Retinal pigment epithelial cell (primary cell): ENCODE data around the gene BRSK2.

ENCODE experiments used
- DNase-seq: peaks from one replicate; pipeline ENCODE4 v3.0.0-alpha.2; 2010; ENCODE audit warnings: low read depth
- H3K4me3 ChIP-seq: 2 replicates; pipeline ENCODE4 v1.5.1; 2011; ENCODE audit warnings: mild to moderate bottlenecking, low read length, control low read depth, moderate library complexity
- TF ChIP-seq, protein P1 (sequence below): conservative IDR thresholded peaks from 2 replicates; pipeline ENCODE4 v1.5.1; 2011; ENCODE audit warnings: low read depth, low read length, control low read depth, inconsistent platforms

Gene BRSK2

DNA sequence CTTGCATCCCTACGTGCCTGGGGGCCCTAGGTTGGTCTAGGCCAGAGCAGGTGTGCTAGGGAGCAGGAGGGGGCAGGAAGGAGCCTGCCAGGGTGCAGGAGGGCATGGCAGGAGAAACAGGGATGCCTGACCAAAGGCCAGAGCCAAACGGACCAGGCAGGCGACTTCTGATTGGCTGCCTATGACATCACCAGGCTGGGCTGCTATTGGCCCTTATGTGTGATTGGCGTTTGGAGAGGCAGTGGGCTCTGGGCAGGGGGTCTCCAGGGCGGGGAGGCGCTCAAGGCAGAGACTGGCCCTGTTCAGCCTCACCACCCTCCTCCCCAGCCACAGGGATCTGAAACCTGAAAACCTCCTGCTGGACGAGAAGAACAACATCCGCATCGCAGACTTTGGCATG is 52.4 kb downstream of the BRSK2 start:
- no peak overlapping the region for H3K4me3 ChIP-seq
- no peak for DNase-seq
- TF ChIP-seq, protein P1, sequence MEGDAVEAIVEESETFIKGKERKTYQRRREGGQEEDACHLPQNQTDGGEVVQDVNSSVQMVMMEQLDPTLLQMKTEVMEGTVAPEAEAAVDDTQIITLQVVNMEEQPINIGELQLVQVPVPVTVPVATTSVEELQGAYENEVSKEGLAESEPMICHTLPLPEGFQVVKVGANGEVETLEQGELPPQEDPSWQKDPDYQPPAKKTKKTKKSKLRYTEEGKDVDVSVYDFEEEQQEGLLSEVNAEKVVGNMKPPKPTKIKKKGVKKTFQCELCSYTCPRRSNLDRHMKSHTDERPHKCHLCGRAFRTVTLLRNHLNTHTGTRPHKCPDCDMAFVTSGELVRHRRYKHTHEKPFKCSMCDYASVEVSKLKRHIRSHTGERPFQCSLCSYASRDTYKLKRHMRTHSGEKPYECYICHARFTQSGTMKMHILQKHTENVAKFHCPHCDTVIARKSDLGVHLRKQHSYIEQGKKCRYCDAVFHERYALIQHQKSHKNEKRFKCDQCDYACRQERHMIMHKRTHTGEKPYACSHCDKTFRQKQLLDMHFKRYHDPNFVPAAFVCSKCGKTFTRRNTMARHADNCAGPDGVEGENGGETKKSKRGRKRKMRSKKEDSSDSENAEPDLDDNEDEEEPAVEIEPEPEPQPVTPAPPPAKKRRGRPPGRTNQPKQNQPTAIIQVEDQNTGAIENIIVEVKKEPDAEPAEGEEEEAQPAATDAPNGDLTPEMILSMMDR: no peak

DNA sequence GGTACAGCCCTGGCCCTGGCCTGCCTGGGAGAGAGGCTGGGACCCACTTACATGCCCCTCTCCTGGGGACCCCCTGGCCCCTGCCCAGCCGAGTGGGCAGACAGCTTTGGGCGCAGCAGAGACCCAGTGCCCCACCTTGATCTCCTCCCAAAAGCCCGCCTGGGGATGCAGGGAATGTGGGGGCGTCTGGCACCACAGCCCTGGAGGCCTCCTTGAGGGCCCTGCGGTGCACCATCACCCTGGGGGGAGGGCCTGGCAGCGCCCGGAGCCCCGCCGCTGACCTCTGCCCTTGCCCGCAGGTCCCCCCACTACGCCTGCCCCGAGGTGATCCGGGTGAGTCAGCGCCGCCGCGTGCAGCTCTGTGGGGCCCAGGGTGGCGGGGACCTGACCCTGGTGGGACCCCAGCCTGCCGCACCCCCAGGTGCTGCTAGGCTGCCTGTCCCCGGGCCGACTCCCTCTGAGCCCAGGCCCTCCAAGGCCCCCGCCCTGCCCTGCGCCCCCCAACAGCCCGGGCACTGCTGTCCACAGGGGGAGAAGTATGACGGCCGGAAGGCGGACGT is 53.2 kb downstream of the BRSK2 start:
- TF ChIP-seq, protein P1: no peak
- H3K4me3 ChIP-seq: no peak overlapping the region
- no peak for DNase-seq

DNA sequence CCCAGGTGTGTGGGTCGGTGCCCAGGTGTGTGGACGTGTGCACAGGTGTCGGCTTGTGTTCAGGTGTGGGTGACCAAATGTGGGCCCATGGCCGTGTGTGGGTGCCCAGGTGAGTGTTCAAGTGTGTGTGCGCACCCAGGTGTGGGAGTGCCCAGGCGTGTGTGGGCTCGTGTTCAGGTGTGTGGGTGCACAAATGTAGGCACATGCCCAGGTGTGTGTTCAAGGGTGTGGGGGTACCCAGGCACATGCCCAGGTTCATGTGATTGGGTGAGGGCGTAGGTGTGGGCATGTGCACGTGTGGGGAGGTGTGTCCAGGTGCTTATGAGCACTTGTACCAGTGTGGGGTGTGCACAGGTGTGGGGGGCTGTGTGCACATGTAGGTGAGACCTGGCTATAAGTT is 54.0 kb downstream of the BRSK2 start:
- no peak for DNase-seq
- TF ChIP-seq, protein P1: no peak
- no peak overlapping the region for H3K4me3 ChIP-seq

DNA sequence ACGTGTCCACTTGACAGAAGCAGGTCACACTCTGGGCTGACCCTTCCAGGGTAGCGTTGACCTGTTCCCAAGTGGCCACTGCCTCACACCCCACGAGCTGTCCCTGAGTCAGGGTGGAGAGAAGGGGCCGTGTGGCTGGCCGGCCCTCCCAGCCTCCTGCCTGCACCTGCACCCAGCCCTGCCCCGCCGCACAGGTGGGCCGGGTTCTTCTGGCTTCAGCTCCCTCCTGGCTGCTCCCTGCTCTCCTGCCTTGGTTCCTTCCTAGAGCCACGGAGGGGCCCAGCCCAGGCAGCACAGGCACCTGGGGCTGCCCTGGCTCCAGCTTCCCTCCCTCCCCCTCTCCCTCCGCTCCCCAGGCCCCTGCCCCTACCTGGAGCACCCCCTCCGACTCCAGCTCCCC is 54.6 kb downstream of the BRSK2 start:
- no peak for DNase-seq
- TF ChIP-seq, protein P1: no peak
- no peak overlapping the region for H3K4me3 ChIP-seq

DNA sequence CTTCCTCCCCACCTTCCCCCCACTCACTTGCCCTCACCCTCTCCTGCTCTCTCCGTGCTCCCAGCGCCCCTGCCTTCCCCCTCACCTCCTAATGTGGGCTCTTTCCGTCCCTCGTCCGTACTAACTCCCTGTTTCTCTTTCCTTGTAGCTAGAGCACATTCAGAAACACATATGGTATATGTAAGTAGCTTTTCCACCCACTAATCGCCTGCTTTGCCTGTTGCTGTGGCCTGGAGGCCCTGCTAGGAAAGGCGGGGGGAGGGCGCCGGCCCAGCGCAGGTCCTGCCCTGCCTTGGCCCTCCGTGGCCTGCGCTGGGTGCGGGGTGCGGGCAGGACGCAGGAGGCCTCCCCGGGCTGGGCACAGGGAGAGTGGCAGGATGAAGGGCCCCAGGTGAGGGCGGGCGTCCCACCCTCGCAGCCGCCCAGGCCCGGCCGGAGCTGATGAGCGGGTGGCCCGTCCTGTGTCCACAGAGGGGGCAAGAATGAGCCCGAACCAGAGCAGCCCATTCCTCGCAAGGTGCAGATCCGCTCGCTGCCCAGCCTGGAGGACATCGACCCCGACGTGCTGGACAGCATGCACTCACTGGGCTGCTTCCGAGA is 55.2 kb downstream of the BRSK2 start:
- no peak for DNase-seq
- H3K4me3 ChIP-seq: no peak overlapping the region
- TF ChIP-seq, protein P1: no peak

DNA sequence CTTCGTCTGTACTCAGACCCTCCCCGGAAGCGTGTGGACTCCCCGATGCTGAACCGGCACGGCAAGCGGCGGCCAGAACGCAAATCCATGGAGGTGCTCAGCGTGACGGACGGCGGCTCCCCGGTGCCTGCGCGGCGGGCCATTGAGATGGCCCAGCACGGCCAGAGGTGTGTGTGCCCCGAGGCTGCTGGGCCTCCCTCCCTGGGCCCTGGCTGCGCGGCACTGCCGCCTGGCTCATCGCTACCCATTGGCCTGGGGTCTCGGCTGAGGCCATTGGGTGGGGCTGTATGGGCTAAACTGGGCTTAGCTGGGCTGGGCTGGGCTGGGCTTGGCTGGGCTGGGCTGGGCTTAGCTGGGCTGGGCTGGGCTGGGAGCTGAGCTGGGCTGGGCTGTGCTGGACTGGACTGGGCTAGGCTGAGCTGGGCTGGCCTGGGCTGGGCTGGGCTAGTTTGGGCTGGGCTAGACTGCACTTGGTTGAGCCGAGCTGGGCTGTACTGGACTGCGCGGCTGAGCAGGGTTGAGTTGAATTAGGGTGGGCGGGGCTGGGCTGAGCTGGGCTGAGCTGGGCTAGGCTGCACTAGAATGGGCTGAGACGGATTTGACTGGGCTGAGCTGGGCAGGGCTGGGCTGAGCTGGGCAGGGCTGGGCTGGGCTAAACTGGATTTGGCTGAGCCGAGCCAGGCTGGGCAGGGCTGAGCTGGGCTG is 56.2 kb downstream of the BRSK2 start:
- TF ChIP-seq, protein P1: no peak
- no peak overlapping the region for H3K4me3 ChIP-seq
- DNase-seq: no peak

DNA sequence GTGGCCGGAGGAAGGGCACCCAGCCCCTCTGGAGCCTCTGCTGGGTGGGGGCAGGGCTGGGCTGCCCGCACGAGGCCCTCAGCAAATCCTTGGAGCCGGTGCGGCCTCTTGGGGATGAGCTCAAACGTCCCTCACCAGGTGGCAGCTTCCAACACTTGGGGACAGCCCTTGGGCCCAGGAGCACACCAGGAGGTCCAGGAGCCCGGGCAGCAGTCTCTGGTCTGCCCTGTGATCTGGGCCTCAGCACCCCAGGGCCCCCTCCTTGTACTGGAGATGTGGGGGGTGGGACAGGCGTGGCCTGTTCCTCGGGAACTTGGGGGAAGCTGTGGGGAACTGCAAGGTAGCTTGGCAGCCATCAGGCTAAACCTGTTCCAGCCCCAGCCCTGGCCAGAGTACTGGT is 56.9 kb downstream of the BRSK2 start:
- no peak overlapping the region for H3K4me3 ChIP-seq
- no peak for DNase-seq
- TF ChIP-seq, protein P1: no peak
